ENCODE results near the gene MPP2.
"Not testable (repeated sequence)": the region's sequence is repeated elsewhere in the genome, so short reads cannot be mapped to it uniquely, and the experiment has no call there.

Gene MPP2

GRCh38 chr17:43842975-43843325, 64.4 kb downstream of the MPP2 start:
- no peak for DNase-seq

- DNase-seq, result not testable (repeated sequence)
Observed at GRCh38 chr17:43842091-43842974, 65.0 kb downstream of the MPP2 start.

- no peak for DNase-seq
Observed at GRCh38 chr17:43841282-43841681, 66.1 kb downstream of the MPP2 start.

GRCh38 chr17:43840814-43841213, 66.5 kb downstream of the MPP2 start:
- DNase-seq, result no peak

- DNase-seq, result no peak
Observed at GRCh38 chr17:43839670-43840108, 67.6 kb downstream of the MPP2 start.

- DNase-seq, result no peak
Observed at GRCh38 chr17:43834106-43834505, 73.2 kb downstream of the MPP2 start.

- peak; percentile 44 for DNase-seq
Observed at GRCh38 chr17:43832976-43833829, 74.1 kb downstream of the MPP2 start, which contains the start of gene MPP3. Gene MPP3 (minus strand): TSS chr17:43833146. CDS start chr17:43831906, 1,240 bp downstream.

- DNase-seq, result no peak
Observed at GRCh38 chr17:43832168-43832975, 75.0 kb downstream of the MPP2 start.

GRCh38 chr17:43831633-43832032, 75.7 kb downstream of the MPP2 start:
- DNase-seq, result no peak

- DNase-seq, result no peak
Observed at GRCh38 chr17:43830510-43831140, 76.7 kb downstream of the MPP2 start.

GRCh38 chr17:43829738-43830137, 77.6 kb downstream of the MPP2 start:
- no peak for DNase-seq

GRCh38 chr17:43827596-43827995, 79.7 kb downstream of the MPP2 start:
- no peak for DNase-seq

- DNase-seq, result no peak
Observed at GRCh38 chr17:43826206-43826605, 81.1 kb downstream of the MPP2 start.

- no peak for DNase-seq
Observed at GRCh38 chr17:43825567-43825966, 81.8 kb downstream of the MPP2 start.

All from activated gamma-delta T cell (primary cell).